ENCODE data around the gene PRR5L. TPM values are rescaled to one million over a fixed set of nuclear protein-coding genes. Genes with fewer than 3 reads are reported as not detected.

Gene PRR5L
- total and polyA plus RNA-seq, 9 of the 15 experiments (the other 6 are each of a cell fraction or from before 2014, with no cell fraction given) = 0.11 to 0.60 (median 0.36) TPM; not detected in 2

- 10% methylated on average over 1 of the region's 1 CpG for WGBS (ENCODE audit: insufficient coverage, low coverage, missing lambda C conversion rate)
- no peaks in the 10 kb centered on the region for H4K20me1 ChIP-seq (replicated peaks; ENCODE audit: control insufficient read depth, insufficient read depth, low read length)
- POLR2A ChIA-PET = no interaction called here
- no peak for FAIRE-seq
- no peak for DNase-seq (ENCODE audit: extremely low read depth in 1 of 4, low spot score in 3 of 4)
- no peak overlapping the region for H3K4me2 ChIP-seq (ENCODE audit: insufficient read depth, low read length)
- CTCF ChIA-PET (ENCODE audit: low intra/inter-chr PET ratio) = interaction anchor here (0.7 kb wide), 1 partner anchor 572 kb away, joined by 3 read pairs; no protein-coding TSS in a partner anchor
- no peaks in the 10 kb centered on the region for H3K79me2 ChIP-seq (ENCODE audit: control insufficient read depth, insufficient read depth, low read length)
- H3K9ac ChIP-seq (ENCODE audit: insufficient read depth in 1 of 2, low read depth in 2 of 2, low read length in 2 of 2) = no peak overlapping the region
- intact Hi-C loops (cut with micrococcal nuclease) (no loop called here), in situ Hi-C loops (cut with MboI) (no loop called here)
- no peaks in the 10 kb centered on the region for H3K36me3 ChIP-seq (ENCODE audit: control insufficient read depth, insufficient read depth, low read length)
- no peak overlapping the region for H3K4me3 ChIP-seq
- BruUV-seq (replicated peaks) = no TSS peak
- TF ChIP-seq PPARD (CRISPR knock-in tag; IDR thresholded peaks at IDR 0.05) = no peak
- TF ChIP-seq, protein P1, sequence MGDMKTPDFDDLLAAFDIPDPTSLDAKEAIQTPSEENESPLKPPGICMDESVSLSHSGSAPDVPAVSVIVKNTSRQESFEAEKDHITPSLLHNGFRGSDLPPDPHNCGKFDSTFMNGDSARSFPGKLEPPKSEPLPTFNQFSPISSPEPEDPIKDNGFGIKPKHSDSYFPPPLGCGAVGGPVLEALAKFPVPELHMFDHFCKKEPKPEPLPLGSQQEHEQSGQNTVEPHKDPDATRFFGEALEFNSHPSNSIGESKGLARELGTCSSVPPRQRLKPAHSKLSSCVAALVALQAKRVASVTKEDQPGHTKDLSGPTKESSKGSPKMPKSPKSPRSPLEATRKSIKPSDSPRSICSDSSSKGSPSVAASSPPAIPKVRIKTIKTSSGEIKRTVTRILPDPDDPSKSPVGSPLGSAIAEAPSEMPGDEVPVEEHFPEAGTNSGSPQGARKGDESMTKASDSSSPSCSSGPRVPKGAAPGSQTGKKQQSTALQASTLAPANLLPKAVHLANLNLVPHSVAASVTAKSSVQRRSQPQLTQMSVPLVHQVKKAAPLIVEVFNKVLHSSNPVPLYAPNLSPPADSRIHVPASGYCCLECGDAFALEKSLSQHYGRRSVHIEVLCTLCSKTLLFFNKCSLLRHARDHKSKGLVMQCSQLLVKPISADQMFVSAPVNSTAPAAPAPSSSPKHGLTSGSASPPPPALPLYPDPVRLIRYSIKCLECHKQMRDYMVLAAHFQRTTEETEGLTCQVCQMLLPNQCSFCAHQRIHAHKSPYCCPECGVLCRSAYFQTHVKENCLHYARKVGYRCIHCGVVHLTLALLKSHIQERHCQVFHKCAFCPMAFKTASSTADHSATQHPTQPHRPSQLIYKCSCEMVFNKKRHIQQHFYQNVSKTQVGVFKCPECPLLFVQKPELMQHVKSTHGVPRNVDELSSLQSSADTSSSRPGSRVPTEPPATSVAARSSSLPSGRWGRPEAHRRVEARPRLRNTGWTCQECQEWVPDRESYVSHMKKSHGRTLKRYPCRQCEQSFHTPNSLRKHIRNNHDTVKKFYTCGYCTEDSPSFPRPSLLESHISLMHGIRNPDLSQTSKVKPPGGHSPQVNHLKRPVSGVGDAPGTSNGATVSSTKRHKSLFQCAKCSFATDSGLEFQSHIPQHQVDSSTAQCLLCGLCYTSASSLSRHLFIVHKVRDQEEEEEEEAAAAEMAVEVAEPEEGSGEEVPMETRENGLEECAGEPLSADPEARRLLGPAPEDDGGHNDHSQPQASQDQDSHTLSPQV (IDR thresholded peaks at IDR 0.05) = no peak
- ATAC-seq = no peak
- no peak overlapping the region for H3K27ac ChIP-seq (ENCODE audit: extremely low read depth, low read depth, low read length)
- no peaks in the 10 kb centered on the region for H3K9me3 ChIP-seq (replicated peaks; ENCODE audit: control insufficient read depth, insufficient read depth, low read depth, low read length)
- no peaks in the 10 kb centered on the region for H3K27me3 ChIP-seq (ENCODE audit: control insufficient read depth in 2 of 2, insufficient read depth in 2 of 2, low read length in 2 of 2)
- no peaks in the 10 kb centered on the region for H3K9me1 ChIP-seq (ENCODE audit: control insufficient read depth, insufficient read depth, low read length)
- no peaks in the 10 kb centered on the region for H3K4me1 ChIP-seq (replicated peaks in 1 of 2; ENCODE audit: control insufficient read depth in 2 of 2, insufficient read depth in 2 of 2, low read length in 2 of 2)
- no peak overlapping the region for H2AFZ ChIP-seq (ENCODE audit: low read depth, low read length)
Observed at GRCh38 chr11:36280531-36280930, 15.6 kb upstream of the PRR5L start.

Measured in K562 (cell line).